ENCODE results near the gene TMEM235. TPM values are rescaled to one million over a fixed set of nuclear protein-coding genes. Genes with fewer than 3 reads are reported as not detected.

TMEM235 gene
- total and polyA plus RNA-seq, 9 of the 15 experiments (the other 6 are each of a cell fraction or from before 2014, with no cell fraction given), result not detected

- TF ChIP-seq ZFP91 (CRISPR knock-in tag; IDR thresholded peaks at IDR 0.05) (no peak), ATF7 (IDR thresholded peaks at IDR 0.05) (peak; percentile 88), EZH2 (IDR thresholded peaks at IDR 0.05; ENCODE audit: borderline replicate concordance, low read depth, low read length) (no peak), ZC3H11A (IDR thresholded peaks at IDR 0.05; ENCODE audit: low read depth, low read length) (no peak), IFI16 (CRISPR knock-in tag; IDR thresholded peaks at IDR 0.05) (no peak), POLR2AphosphoS5 (IDR thresholded peaks at IDR 0.05; ENCODE audit: control insufficient read depth, insufficient read depth, low read depth, low read length) (peak; percentile 76; the same call in 1 of the 2 replicates), ARNT (IDR thresholded peaks at IDR 0.05) (no peak), RFX5 (IDR thresholded peaks at IDR 0.05; ENCODE audit: low read depth, low read length) (0 out of 2 replicates have a peak, but pooled peaks have one; percentile 33), BDP1 (IDR thresholded peaks at IDR 0.05; ENCODE audit: insufficient read depth, insufficient read length) (no peak), ZNF24 (IDR thresholded peaks at IDR 0.05) (peak; percentile 80; the same call in 1 of the 2 replicates), ZNF239 (CRISPR knock-in tag; IDR thresholded peaks at IDR 0.05) (no peak), TOE1 (IDR thresholded peaks at IDR 0.05; ENCODE audit: borderline replicate concordance) (peak; percentile 56; the same call in 1 of the 2 replicates), TOE1 (CRISPR knock-in tag; IDR thresholded peaks at IDR 0.05; ENCODE audit: borderline replicate concordance, low read depth) (peak; percentile 84; the same call in 1 of the 2 replicates), GTF2B (IDR thresholded peaks at IDR 0.05; ENCODE audit: extremely low read depth, insufficient read length) (peak; percentile 14), TAL1 (IDR thresholded peaks at IDR 0.05) (no peak), DLX4 (CRISPR knock-in tag; IDR thresholded peaks at IDR 0.05) (no peak), SPI1 (IDR thresholded peaks at IDR 0.05; ENCODE audit: borderline replicate concordance, low read depth, low read length) (no peak), IRF2 (CRISPR knock-in tag; IDR thresholded peaks at IDR 0.05) (no peak), CSDE1 (IDR thresholded peaks at IDR 0.05) (no peak), RBFOX2 (IDR thresholded peaks at IDR 0.05; ENCODE audit: low read depth, low read length) (peak; percentile 99)
- TF ChIP-seq, protein P1, sequence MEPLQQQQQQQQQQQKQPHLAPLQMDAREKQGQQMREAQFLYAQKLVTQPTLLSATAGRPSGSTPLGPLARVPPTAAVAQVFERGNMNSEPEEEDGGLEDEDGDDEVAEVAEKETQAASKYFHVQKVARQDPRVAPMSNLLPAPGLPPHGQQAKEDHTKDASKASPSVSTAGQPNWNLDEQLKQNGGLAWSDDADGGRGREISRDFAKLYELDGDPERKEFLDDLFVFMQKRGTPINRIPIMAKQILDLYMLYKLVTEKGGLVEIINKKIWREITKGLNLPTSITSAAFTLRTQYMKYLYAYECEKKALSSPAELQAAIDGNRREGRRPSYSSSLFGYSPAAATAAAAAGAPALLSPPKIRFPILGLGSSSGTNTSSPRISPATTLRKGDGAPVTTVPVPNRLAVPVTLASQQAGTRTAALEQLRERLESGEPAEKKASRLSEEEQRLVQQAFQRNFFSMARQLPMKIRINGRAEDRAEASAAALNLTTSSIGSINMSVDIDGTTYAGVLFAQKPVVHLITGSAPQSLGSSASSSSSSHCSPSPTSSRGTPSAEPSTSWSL (CRISPR knock-in tag; IDR thresholded peaks at IDR 0.05; ENCODE audit: borderline replicate concordance), result no peak
- TF ChIP-seq, protein P2, sequence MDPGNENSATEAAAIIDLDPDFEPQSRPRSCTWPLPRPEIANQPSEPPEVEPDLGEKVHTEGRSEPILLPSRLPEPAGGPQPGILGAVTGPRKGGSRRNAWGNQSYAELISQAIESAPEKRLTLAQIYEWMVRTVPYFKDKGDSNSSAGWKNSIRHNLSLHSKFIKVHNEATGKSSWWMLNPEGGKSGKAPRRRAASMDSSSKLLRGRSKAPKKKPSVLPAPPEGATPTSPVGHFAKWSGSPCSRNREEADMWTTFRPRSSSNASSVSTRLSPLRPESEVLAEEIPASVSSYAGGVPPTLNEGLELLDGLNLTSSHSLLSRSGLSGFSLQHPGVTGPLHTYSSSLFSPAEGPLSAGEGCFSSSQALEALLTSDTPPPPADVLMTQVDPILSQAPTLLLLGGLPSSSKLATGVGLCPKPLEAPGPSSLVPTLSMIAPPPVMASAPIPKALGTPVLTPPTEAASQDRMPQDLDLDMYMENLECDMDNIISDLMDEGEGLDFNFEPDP (CRISPR knock-in tag; IDR thresholded peaks at IDR 0.05), result no peak
These were observed 44.5 kb upstream of the TMEM235 start, which contains the start of the genes AFMID and TK1 (continued) for GRCh38 chr17:78186692-78187595.
